HG03520 (cell line): ENCODE data around the gene PHF2.

Source experiments
- ATAC-seq: cut with Tn5 transposase; IDR thresholded peaks from one replicate; pipeline ENCODE4 v1.9.1; 2021; ENCODE audit warnings: mild to moderate bottlenecking, moderate library complexity; ENCODE audit not compliant: unreplicated experiment

PHF2 gene

DNA sequence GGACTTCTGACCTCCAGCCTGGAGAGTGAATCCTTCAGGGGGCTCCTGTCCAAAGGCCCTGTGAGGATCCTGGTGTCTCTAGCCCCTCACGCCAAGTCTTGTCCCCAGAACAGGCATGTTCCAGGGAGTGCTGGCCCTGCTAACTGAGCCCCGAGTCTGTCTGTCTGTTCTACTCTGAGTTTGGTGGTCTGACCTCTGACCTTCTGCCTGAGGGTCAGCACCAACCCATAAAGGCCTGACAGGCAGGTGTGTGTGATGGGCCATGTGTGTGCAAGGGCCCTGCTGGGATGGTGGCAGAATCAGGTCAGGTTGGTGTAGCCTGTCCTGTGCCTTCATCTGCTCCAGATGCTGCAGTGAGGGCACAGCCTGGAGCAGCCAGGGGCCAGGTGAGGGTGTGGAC, 46.3 kb downstream of the PHF2 start:
- no peak for ATAC-seq

- ATAC-seq: no peak
Measured at GRCh38 chr9:93623753-93624152, 47.4 kb downstream of the PHF2 start.

DNA sequence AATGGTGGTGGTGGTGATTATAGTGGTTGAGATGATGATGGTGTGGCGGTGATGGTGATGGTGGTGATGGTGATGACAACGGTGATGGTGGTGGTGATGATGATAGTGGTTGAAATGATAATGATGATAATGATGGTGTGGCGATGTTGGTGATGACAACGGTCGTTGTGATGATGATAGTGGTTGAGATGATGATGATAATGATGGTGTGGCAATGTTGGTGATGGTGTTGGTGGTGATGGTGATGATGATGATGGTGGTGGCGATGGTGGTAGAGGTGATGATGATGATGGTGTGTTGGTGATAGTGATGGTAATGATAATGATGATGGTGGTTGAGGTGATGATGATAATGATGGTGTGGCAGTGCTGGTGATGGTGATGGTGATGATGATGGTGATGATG, 48.0 kb downstream of the PHF2 start:
- no peak for ATAC-seq

GRCh38 chr9:93624977-93625376, 48.6 kb downstream of the PHF2 start:
- no peak for ATAC-seq

GRCh38 chr9:93629920-93630319, 53.5 kb downstream of the PHF2 start:
- no peak for ATAC-seq

- ATAC-seq: no peak
Measured at GRCh38 chr9:93630806-93631411, 54.5 kb downstream of the PHF2 start.

GRCh38 chr9:93633492-93634221, 57.3 kb downstream of the PHF2 start:
- ATAC-seq: no peak

GRCh38 chr9:93634311-93635185, 58.2 kb downstream of the PHF2 start:
- no peak for ATAC-seq

- no peak for ATAC-seq
Measured at GRCh38 chr9:93635186-93636107, 59.1 kb downstream of the PHF2 start.

GRCh38 chr9:93636172-93636661, 59.8 kb downstream of the PHF2 start:
- no peak for ATAC-seq

DNA sequence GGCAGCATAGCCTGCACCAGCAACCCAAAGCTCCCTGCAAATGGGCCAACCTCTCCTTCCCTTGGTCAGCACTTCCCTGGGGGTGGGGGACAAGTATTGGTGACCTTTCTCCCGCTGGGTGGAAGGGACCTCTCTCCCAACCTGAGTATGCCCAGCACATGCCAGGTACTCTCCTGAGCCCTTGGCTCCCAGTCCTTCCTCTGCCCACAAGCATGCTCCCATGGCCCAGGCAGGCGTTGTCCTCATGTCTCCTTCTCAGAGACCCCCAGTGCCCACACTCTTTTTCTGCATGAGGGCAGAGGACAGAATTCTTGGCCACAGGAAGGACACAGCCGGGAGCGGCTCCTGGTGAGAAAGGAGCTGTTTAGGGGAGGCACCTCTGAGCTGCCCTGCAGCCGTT, 60.3 kb downstream of the PHF2 start:
- no peak for ATAC-seq

DNA sequence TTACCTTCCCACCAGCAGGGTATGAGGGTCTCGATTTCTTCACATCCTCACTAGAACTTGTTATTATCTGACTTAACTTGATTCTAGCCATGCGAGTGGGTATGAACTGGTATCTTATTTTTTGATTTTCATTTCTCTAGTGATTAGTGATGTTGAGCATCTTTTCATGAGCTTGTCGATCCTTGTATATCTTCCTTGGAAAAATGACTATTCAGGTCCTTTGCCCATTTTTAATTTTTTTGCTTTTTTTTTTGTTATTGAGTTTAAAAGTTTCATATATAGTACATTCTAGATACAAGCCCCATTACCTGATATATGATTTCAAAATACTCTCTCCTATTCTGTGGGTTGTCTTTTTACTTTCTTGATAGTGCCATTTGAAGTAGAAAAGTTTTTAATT, 61.5 kb downstream of the PHF2 start:
- ATAC-seq: no peak

DNA sequence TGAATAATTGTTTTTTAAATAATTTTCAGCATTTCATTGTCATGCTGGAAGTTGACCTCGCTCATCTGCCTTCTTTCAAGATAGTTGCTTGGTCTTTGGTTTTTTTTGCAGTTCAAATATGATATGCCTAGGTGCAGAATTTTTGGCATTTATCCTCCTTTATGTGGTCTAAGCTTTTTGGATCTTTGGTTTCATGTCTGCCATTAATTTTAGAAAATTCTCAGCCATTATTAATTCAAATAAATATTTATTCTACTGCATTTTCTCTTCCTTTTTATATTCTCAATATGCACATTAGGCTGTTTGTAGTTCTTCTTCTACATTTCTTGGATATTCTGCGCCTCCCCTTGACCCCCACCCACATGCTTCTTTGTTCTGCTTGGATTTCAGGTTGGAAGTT, 63.6 kb downstream of the PHF2 start:
- no peak for ATAC-seq

- no peak for ATAC-seq
Measured at GRCh38 chr9:93642961-93643360, 66.6 kb downstream of the PHF2 start.

DNA sequence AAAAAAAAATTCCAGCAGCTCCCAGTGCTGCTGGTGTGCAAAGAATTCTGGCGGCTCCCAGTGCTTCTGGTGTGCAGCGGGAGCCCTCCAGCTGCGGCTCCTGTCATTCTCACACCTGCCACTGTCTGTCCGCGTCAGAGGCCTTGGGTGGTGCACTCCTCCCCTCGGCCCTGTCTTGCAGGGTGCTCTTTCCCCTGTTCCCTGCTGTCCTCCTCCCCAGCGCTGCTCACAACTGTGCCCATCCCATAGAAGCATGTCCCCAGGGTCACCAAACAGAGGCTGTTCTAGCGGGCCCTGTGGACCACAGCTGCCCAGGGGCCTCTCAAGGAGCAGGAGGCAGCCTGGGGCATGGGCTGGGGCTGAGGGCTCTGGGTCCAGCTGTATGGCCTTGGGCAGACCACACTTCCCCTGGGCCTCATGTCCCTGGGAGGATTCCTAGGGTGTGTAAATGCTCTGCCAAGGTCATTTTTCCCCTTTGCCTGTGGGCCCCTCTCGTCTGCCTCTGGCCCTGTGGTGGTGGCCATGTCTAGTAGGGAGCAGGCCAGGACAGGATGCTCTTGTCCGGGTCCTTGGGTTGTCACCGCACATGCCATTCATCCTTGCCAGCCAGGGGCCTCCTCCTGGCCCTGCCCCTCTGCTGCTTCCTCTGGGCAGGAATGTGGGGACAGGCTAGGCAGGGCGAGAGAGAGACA, 68.2 kb downstream of the PHF2 start:
- no peak for ATAC-seq

GRCh38 chr9:93645149-93645889, 68.9 kb downstream of the PHF2 start:
- ATAC-seq: no peak

- ATAC-seq: no peak
Measured at GRCh38 chr9:93645921-93646639, 69.7 kb downstream of the PHF2 start.

DNA sequence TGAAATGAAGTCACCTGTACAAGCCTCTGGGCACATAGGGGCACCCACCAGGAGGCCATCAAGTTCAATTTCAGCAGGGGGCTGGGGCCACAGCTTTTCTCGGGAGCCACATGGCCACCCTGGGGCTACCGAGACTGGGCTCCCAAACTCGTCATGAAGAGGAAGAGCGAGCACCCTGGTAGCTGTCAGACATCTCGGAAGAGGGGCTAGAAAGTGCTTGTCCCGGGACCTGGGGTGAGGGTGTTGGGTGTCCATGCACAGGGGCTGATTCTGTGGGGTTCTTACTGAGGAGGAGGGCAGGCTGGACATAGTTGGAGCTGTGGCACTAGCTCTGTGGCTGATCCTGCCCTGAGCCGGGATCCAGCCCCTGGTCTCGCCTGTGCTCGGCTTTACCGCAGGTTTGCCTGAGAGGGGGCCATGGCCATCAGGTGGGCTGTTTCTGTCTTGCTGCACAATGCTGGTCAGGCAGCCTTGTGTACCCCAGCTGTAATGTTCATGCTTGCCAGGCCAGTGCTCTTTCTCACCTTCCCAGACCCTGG, 70.3 kb downstream of the PHF2 start:
- no peak for ATAC-seq
